ENCODE measurements around the gene GSTM1.

Gene GSTM1

DNA sequence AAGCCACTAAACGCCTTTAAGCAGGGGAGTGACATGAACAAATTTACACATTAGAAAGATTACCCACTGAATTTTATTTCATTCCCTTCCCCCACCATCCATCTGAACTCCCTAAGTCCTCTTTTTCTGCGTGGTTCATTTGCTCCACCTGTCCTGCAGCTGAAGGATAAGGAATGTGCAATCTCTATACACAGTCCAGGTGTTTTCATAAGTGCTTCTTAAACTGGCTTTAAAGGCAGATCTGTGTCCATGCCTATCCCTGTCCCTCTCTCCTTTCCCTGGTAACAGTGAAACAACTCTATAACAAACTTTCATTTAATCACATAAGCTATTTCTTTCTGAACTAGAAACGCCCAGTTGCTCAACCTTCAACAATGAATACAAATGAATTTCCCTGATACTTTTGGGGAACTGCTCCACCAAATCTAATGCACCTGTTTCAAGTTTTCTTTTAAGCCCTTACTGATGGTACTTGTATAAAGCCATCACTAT is 44.8 kb downstream of the GSTM1 start:
- DNase-seq = no peak

DNA sequence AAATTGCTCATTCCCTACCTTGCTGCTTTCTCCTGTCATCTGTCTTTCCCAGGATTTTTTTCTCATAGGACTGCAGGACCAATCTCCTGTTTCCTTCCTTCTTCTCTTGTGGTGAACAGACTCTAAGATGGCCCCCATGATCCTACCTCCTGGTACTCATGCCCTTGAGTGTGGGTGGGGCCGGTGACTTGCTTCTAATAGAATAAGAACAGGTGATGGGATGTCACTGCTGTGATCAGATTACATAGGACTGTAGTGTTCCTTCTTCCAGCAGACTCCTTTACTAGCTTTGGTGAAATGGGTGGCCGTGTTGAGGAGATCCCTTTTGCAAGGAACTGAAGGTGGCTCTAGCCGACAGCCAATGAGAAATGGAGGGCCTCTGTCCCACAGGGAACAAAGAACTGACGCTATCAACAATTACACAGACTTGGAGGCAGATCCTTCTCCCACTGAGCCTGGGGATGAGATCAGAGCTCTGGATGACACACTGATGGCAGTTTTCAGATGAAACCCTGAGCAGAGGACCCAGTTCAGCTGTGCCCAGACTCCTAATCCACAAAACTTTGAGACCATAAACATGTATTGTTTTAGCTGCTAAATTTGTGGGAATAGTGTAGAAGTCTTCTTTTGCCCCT is 45.7 kb downstream of the GSTM1 start:
- DNase-seq = no peak

GRCh38 chr1:109739738-109740614 is 52.4 kb downstream of the GSTM1 start:
- DNase-seq = peak; percentile 81

DNA sequence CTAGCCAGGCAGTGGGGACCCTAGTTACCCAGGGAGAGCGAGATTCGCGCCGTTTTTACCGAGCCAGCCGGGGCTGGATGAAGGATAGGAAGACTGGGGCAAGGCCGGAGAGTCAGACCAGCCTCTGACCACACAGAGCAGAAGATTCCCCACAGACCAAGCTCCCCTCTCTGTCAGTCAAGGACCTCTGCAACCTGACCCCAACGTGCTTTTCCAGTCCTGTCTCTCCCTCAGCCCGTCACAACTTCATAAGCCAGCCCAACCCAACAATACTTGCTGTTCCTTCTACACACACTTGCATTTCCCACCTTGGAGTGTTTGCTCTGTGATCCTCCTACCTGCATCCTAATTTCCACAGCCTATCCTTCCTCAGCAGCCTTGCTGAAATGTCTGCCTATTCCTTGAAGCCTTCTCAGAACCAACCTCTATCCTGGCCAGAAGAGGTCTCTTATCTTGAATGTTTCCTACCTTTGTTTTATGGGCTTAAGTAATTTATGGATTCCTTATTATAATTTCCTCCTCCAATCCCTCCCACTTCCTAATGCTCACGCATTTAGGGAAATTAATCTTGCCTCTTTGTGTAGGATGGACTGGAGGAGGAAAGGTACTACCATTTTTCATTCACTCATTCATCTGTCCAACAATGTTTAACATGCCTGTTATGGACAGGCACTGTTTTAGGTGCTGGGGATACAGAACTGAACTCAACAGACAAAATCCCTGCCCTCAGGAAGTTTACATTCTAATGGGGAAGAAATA is 53.2 kb downstream of the GSTM1 start, which contains the start of gene GSTM3:
TSS of gene GSTM3 (minus strand) at position 424 of the 759 bp plus-strand sequence. CDS start 751 bp downstream, outside the sequence.
- no peak for DNase-seq

Data from activated T-cell treated with anti-CD3 and anti-CD28 coated beads for 4 hours (primary cell).